H9 (cell line): ENCODE data around the gene GLT1D1. TPM values are rescaled to one million over a fixed set of nuclear protein-coding genes. Genes with fewer than 3 reads are reported as not detected.

Source experiments
- DNase-seq: peaks from one replicate; pipeline ENCODE4 v3.0.0-alpha.2; 2017
- H2AFZ ChIP-seq: one replicate; pipeline ENCODE4 v1.6.1; 2013; ENCODE audit warnings: mild to moderate bottlenecking, low read length, control low read depth, moderate library complexity
- H2AK5ac ChIP-seq: 2 replicates; pipeline ENCODE4 v1.6.1; 2013; ENCODE audit warnings: low read length, control low read depth, mixed read lengths; ENCODE audit not compliant: insufficient read length
- H2BK120ac ChIP-seq: one replicate; pipeline ENCODE4 v1.6.1; 2013; ENCODE audit warnings: low read depth, mild to moderate bottlenecking, low read length, control low read depth, inconsistent platforms; ENCODE audit not compliant: poor library complexity, severe bottlenecking
- H2BK12ac ChIP-seq: 2 replicates; pipeline ENCODE4 v1.6.1; 2013; ENCODE audit warnings: low read length, control low read depth, mixed read lengths, low read depth; ENCODE audit not compliant: insufficient read length
- H2BK15ac ChIP-seq: 2 replicates; pipeline ENCODE4 v1.6.1; 2013; ENCODE audit warnings: low read depth, low read length, control low read depth
- H2BK20ac ChIP-seq: one replicate; pipeline ENCODE4 v1.6.1; 2013; ENCODE audit warnings: low read depth, mild to moderate bottlenecking, low read length, control low read depth, inconsistent platforms; ENCODE audit not compliant: poor library complexity, severe bottlenecking
- H2BK5ac ChIP-seq: 2 replicates; pipeline ENCODE4 v1.6.1; 2013; ENCODE audit warnings: low read length, control low read depth, mixed read lengths; ENCODE audit not compliant: insufficient read length
- H3K14ac ChIP-seq: 2 replicates; pipeline ENCODE4 v1.6.1; 2013; ENCODE audit warnings: low read length, control low read depth; ENCODE audit not compliant: insufficient read depth
- H3K18ac ChIP-seq: 2 replicates; pipeline ENCODE4 v1.6.1; 2013; ENCODE audit warnings: low read depth, mild to moderate bottlenecking, mixed read lengths, low read length, control low read depth; ENCODE audit not compliant: insufficient read length
- H3K23ac ChIP-seq: 2 replicates; pipeline ENCODE4 v1.6.1; 2013; ENCODE audit warnings: low read length, control low read depth, mixed read lengths, low read depth; ENCODE audit not compliant: insufficient read length
- H3K23me2 ChIP-seq: 2 replicates; pipeline ENCODE4 v1.6.1; 2013; ENCODE audit warnings: low read depth, mild to moderate bottlenecking, mixed read lengths, low read length, control low read depth; ENCODE audit not compliant: insufficient read length, poor library complexity, severe bottlenecking
- H3K27ac ChIP-seq: 2 replicates; pipeline ENCODE4 v1.5.1; 2013; ENCODE audit warnings: low read length, control low read depth, mixed read lengths, low read depth; ENCODE audit not compliant: insufficient read length
- H3K27me3 ChIP-seq: 2 replicates; pipeline ENCODE4 v1.6.1; 2013; ENCODE audit warnings: low read length, control low read depth, inconsistent platforms; ENCODE audit not compliant: insufficient read depth
- H3K4ac ChIP-seq: 2 replicates; pipeline ENCODE4 v1.6.1; 2013; ENCODE audit warnings: low read depth, mild to moderate bottlenecking, control low read depth, inconsistent platforms, low read length, moderate library complexity
- H3K4me1 ChIP-seq: 2 replicates; pipeline ENCODE4 v1.6.1; 2013; ENCODE audit warnings: low read length, control low read depth, inconsistent platforms; ENCODE audit not compliant: insufficient read depth
- H3K4me2 ChIP-seq: 2 replicates; pipeline ENCODE4 v1.6.1; 2013; ENCODE audit warnings: low read length, control low read depth, mixed read lengths; ENCODE audit not compliant: insufficient read length, insufficient read depth
- H3K56ac ChIP-seq: 2 replicates; pipeline ENCODE4 v1.6.1; 2013; ENCODE audit warnings: low read depth, mild to moderate bottlenecking, mixed read lengths, low read length, control low read depth; ENCODE audit not compliant: insufficient read length
- H3K79me1 ChIP-seq: 2 replicates; pipeline ENCODE4 v1.6.1; 2013; ENCODE audit warnings: low read depth, mild to moderate bottlenecking, moderate library complexity, low read length, control low read depth, inconsistent platforms; ENCODE audit not compliant: insufficient read depth, poor library complexity, severe bottlenecking
- H3K79me2 ChIP-seq: 2 replicates; pipeline ENCODE4 v1.6.1; 2013; ENCODE audit warnings: low read length, control low read depth, inconsistent platforms; ENCODE audit not compliant: insufficient read depth
- H3K9ac ChIP-seq: 2 replicates; pipeline ENCODE4 v1.6.1; 2013; ENCODE audit warnings: low read length, control low read depth, mixed read lengths; ENCODE audit not compliant: insufficient read length; ENCODE audit errors: extremely low read depth
- H3K9me3 ChIP-seq: one replicate; pipeline ENCODE4 v1.6.1; 2013; ENCODE audit warnings: low read depth, low read length, inconsistent platforms; ENCODE audit not compliant: control insufficient read depth
- H3T11ph ChIP-seq: one replicate; pipeline ENCODE4 v1.6.1; 2013; ENCODE audit warnings: mild to moderate bottlenecking, low read length, control low read depth, inconsistent platforms
- H4K20me1 ChIP-seq: one replicate; pipeline ENCODE4 v1.6.1; 2013; ENCODE audit not compliant: control insufficient read depth, insufficient read length, insufficient read depth
- H4K5ac ChIP-seq: 2 replicates; pipeline ENCODE4 v1.6.1; 2013; ENCODE audit warnings: low read depth, mild to moderate bottlenecking, mixed read lengths, low read length, control low read depth; ENCODE audit not compliant: insufficient read length
- H4K8ac ChIP-seq: replicated peaks from 2 replicates; pipeline ENCODE4 v1.6.1; 2013; ENCODE audit warnings: low read length, control low read depth, mixed read lengths, low read depth; ENCODE audit not compliant: insufficient read length
- H4K91ac ChIP-seq: 2 replicates; pipeline ENCODE4 v1.6.1; 2013; ENCODE audit warnings: low read depth, mild to moderate bottlenecking, moderate library complexity, mixed read lengths, low read length, control low read depth; ENCODE audit not compliant: insufficient read length
- H3K27ac Mint-ChIP-seq, 3 experiments: 2 replicates in 2 of 3; 3 replicates in 1 of 3; pipeline ENCODE4 v1.8.0; 2020 to 2021; ENCODE audit warnings: mixed read lengths in 3 of 3, mild to moderate bottlenecking in 1 of 3, moderate library complexity in 1 of 3
- H3K27me3 Mint-ChIP-seq: 2 replicates; pipeline ENCODE4 v1.8.0; 2021; ENCODE audit warnings: low read depth, mild to moderate bottlenecking, moderate library complexity, mixed read lengths
- H3K36me3 Mint-ChIP-seq, 3 experiments: 2 replicates in 2 of 3; 3 replicates in 1 of 3; pipeline ENCODE4 v1.8.0; 2020 to 2021; ENCODE audit warnings: low read depth in 3 of 3, mixed read lengths in 3 of 3; ENCODE audit not compliant: insufficient read depth in 1 of 3
- H3K4me1 Mint-ChIP-seq, 2 experiments: 2 replicates each; pipeline ENCODE4 v1.8.0; 2020; ENCODE audit warnings: mixed read lengths in 2 of 2
- H3K4me3 Mint-ChIP-seq, 2 experiments: 2 replicates in 1 of 2; 3 replicates in 1 of 2; pipeline ENCODE4 v1.8.0; 2020 to 2021; ENCODE audit warnings: mild to moderate bottlenecking in 2 of 2, mixed read lengths in 2 of 2, moderate library complexity in 1 of 2
- H3K9me3 Mint-ChIP-seq, 2 experiments: 2 replicates in 1 of 2; 3 replicates in 1 of 2; pipeline ENCODE4 v1.8.0; 2020; ENCODE audit warnings: mild to moderate bottlenecking in 2 of 2, mixed read lengths in 2 of 2, moderate library complexity in 1 of 2
- WGBS: extraction: QIAGEN DNeasy Blood & Tissue Kit; methylation state at CpG from one replicate; pipeline ENCODE4 v1.1.7; 2013; ENCODE audit warnings: missing lambda C conversion rate, low lambda C conversion rate, mixed read lengths; ENCODE audit not compliant: insufficient read length; ENCODE audit errors: extremely low coverage; 5-methylcytosine and 5-hydroxymethylcytosine counted together
- total RNA-seq: library from RNA; stranded (reverse); gene quantifications from 2 replicates; pipeline ENCODE4 v1.2.1, GENCODE V29; 2021
- TF ChIP-seq, protein P1 (sequence below): fragments of 200-600 bp; sonication (generic); conservative IDR thresholded peaks from 3 replicates; pipeline ENCODE4 v1.8.0; 2021; ENCODE audit warnings: antibody characterized with exemption, mild to moderate bottlenecking

Gene GLT1D1
- total RNA-seq, 1 experiment from 2014 or later, result 7.0 TPM

DNA sequence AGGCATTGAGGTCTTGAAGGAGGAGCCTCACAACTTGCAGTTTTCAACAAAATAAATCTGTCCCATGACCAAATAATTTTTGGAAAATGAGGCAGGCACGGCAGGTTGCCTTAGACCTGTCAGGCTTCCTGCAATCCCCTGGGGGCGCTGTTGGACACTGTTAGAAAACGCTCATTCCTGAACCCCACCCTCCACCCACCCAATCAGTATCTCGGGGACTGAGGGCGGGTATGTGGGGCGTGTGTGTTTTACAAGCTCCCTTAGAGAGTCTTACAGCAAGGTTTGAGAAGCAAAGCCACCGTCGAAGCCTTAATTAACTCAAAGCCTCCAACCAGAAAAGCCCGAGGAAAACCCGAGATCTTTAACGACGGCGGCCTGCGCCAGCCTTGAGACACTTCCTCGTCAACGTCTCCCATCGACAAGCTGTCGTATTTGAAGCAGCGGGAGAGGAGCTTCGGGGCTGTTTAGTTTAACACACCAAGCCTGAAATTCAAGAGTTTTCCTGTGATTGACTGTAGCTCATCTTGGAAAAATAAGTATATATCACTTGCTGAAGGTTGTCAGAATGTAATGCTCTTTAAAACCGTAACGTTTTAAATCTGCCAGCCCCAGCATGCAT, 123.0 kb downstream of the GLT1D1 start:
- H4K20me1 ChIP-seq, result peaks cover 3% of the 10 kb centered on the region
- H3K9me3 ChIP-seq, result no peaks in the 10 kb centered on the region
- H3K27ac Mint-ChIP-seq, result no peak overlapping the region; a peak in 1 of 7 replicates
- H3K27ac ChIP-seq, result no peak overlapping the region
- no peak overlapping the region for H4K91ac ChIP-seq
- TF ChIP-seq, protein P1, sequence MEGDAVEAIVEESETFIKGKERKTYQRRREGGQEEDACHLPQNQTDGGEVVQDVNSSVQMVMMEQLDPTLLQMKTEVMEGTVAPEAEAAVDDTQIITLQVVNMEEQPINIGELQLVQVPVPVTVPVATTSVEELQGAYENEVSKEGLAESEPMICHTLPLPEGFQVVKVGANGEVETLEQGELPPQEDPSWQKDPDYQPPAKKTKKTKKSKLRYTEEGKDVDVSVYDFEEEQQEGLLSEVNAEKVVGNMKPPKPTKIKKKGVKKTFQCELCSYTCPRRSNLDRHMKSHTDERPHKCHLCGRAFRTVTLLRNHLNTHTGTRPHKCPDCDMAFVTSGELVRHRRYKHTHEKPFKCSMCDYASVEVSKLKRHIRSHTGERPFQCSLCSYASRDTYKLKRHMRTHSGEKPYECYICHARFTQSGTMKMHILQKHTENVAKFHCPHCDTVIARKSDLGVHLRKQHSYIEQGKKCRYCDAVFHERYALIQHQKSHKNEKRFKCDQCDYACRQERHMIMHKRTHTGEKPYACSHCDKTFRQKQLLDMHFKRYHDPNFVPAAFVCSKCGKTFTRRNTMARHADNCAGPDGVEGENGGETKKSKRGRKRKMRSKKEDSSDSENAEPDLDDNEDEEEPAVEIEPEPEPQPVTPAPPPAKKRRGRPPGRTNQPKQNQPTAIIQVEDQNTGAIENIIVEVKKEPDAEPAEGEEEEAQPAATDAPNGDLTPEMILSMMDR, result peak; percentile 89
- no peak overlapping the region for H2BK12ac ChIP-seq
- no peaks in the 10 kb centered on the region for H3K79me2 ChIP-seq
- no peak overlapping the region for H2AFZ ChIP-seq
- no peaks in the 10 kb centered on the region for H3K27me3 ChIP-seq
- no CpG with 5 or more reads among the region's 22 CpGs for WGBS
- DNase-seq, result peak; percentile 86
- no peak overlapping the region for H3K23ac ChIP-seq
- peaks cover 4% of the 10 kb centered on the region; the same call in 1 of the 2 replicates for H3K4me1 ChIP-seq
- H3K27me3 Mint-ChIP-seq, result peaks cover 35% of the 10 kb centered on the region
- H2BK20ac ChIP-seq, result no peak overlapping the region
- peaks cover 31 to 53% of the 10 kb centered on the region in 2 experiments for H3K4me1 Mint-ChIP-seq
- H3K9ac ChIP-seq, result no peak overlapping the region
- no peak overlapping the region for H4K5ac ChIP-seq
- H4K8ac ChIP-seq, result no peak overlapping the region
- H2AK5ac ChIP-seq, result no peak overlapping the region
- no peak overlapping the region for H3K56ac ChIP-seq
- H3K14ac ChIP-seq, result peak overlapping the region; percentile 15; the same call in 1 of the 2 replicates
- H3K23me2 ChIP-seq, result peaks cover 2% of the 10 kb centered on the region
- peak overlapping the region; percentile 55 to 63; a peak in 3 of 5 replicates for H3K4me3 Mint-ChIP-seq
- peak overlapping the region; percentile 60 for H3K4me2 ChIP-seq
- H3K9me3 Mint-ChIP-seq, result no peaks in the 10 kb centered on the region
- no peak overlapping the region for H2BK15ac ChIP-seq
- no peak overlapping the region for H2BK120ac ChIP-seq
- no peaks in the 10 kb centered on the region for H3K79me1 ChIP-seq
- no peak overlapping the region for H3T11ph ChIP-seq
- H3K36me3 Mint-ChIP-seq, result no peaks in the 10 kb centered on the region; a peak in 1 of 7 replicates
- H3K18ac ChIP-seq, result no peak overlapping the region
- H2BK5ac ChIP-seq, result no peak overlapping the region
- no peak overlapping the region for H3K4ac ChIP-seq
